PC-3 (cell line): ENCODE results near the gene STYK1. TPM values are rescaled to one million over a fixed set of nuclear protein-coding genes. Genes with fewer than 3 reads are reported as not detected.

Experiments
- ATAC-seq: fragments of 200-7000 bp; cut with Tn5 transposase; 2 replicates; pipeline ENCODE4 v1.9.1; 2020; ENCODE audit warnings: mild to moderate bottlenecking, moderate library complexity
- BruUV-seq: library from RNA; stranded (reverse); fragments of 400-500 nt; replicated peaks from 2 replicates; lab custom pipeline; 2021; lab: Mats Ljungman, UMichigan
- CTCF ChIA-PET: fragments of 300-600 bp; sonication (Branson Sonifier 250); formaldehyde crosslinking; loops from one replicate; lab custom pipeline; 2022; ENCODE audit warnings: antibody characterized with exemption; lab: Charles Lee
- POLR2A ChIA-PET: fragments of 300-600 bp; sonication (Branson Sonifier 250); formaldehyde crosslinking; loops from one replicate; lab custom pipeline; 2022; ENCODE audit warnings: antibody characterized with exemption; ENCODE audit not compliant: unreplicated experiment; lab: Charles Lee
- DNase-seq: peaks from one replicate; pipeline ENCODE4 v3.0.0-alpha.2; 2015
- H2AFZ ChIP-seq: fragments of 300-600 bp; sonication (generic); 2 replicates; pipeline ENCODE4 v1.6.0; 2016; ENCODE audit warnings: antibody characterized with exemption, low read length
- H3F3A ChIP-seq: fragments of 300-600 bp; sonication (generic); one replicate; pipeline ENCODE4 v1.6.0; 2017; ENCODE audit warnings: antibody characterized with exemption, low read length, control low read depth, mild to moderate bottlenecking; ENCODE audit not compliant: unreplicated experiment
- H3K27ac ChIP-seq: fragments of 300-600 bp; sonication (generic); 2 replicates; pipeline ENCODE4 v1.5.1; 2016; ENCODE audit warnings: mild to moderate bottlenecking, low read length
- H3K27me3 ChIP-seq: fragments of 300-600 bp; sonication (generic); 2 replicates; pipeline ENCODE4 v1.6.1; 2016; ENCODE audit warnings: low read length, mixed read lengths
- H3K36me3 ChIP-seq: fragments of 300-600 bp; sonication (generic); 2 replicates; pipeline ENCODE4 v1.6.1; 2016; ENCODE audit warnings: low read depth, mixed run types, low read length, mixed read lengths
- H3K4me1 ChIP-seq: fragments of 300-600 bp; sonication (generic); 2 replicates; pipeline ENCODE4 v1.5.1; 2016; ENCODE audit warnings: low read length; ENCODE audit not compliant: insufficient read depth
- H3K4me2 ChIP-seq: fragments of 300-600 bp; sonication (generic); 2 replicates; pipeline ENCODE4 v1.6.0; 2016; ENCODE audit warnings: low read length
- H3K4me3 ChIP-seq: fragments of 300-600 bp; sonication (generic); 2 replicates; pipeline ENCODE4 v1.5.1; 2016; ENCODE audit warnings: mild to moderate bottlenecking, low read length, mixed read lengths
- H3K79me2 ChIP-seq: fragments of 300-600 bp; sonication (generic); 2 replicates; pipeline ENCODE4 v1.6.1; 2017; ENCODE audit warnings: low read length, mixed read lengths
- H3K9ac ChIP-seq: fragments of 300-600 bp; sonication (generic); 2 replicates; pipeline ENCODE4 v1.6.0; 2016; ENCODE audit warnings: mild to moderate bottlenecking, low read length
- H3K9me2 ChIP-seq: fragments of 300-600 bp; sonication (generic); replicated peaks from 2 replicates; pipeline ENCODE4 v1.6.1; 2016; ENCODE audit warnings: mixed run types, low read length, mixed read lengths
- H3K9me3 ChIP-seq: fragments of 300-600 bp; sonication (generic); 2 replicates; pipeline ENCODE4 v1.6.1; 2016; ENCODE audit warnings: low read length, mixed read lengths
- H4K20me1 ChIP-seq: fragments of 300-600 bp; sonication (generic); 2 replicates; pipeline ENCODE4 v1.6.1; 2016; ENCODE audit warnings: low read length, mixed read lengths
- EZH2 ChIP-seq: fragments of 300-600 bp; sonication (generic); IDR thresholded peaks from one replicate; pipeline ENCODE4 v1.6.1; 2017; ENCODE audit warnings: antibody characterized with exemption, mild to moderate bottlenecking, low read length; ENCODE audit not compliant: unreplicated experiment
- EZH2phosphoT487 ChIP-seq: fragments of 300-600 bp; sonication (generic); IDR thresholded peaks from 2 replicates; pipeline ENCODE4 v1.6.1; 2018; ENCODE audit warnings: mild to moderate bottlenecking, antibody characterized with exemption, low read length, borderline replicate concordance
- intact Hi-C: fragments of 100-400 bp; cut with micrococcal nuclease; formaldehyde crosslinking; loops from 2 replicates; pipeline ENCODE4 v1.9.0; 2023
- total RNA-seq: library from RNA; depleted of rRNA; stranded (reverse); fragments of >200 nt; gene quantifications from 2 replicates; pipeline ENCODE4 v1.2.3, GENCODE V29; 2014
- TF ChIP-seq, protein P1 (sequence below): fragments of 300-600 bp; sonication (generic); conservative IDR thresholded peaks from 2 replicates; pipeline ENCODE4 v1.5.1; 2017; ENCODE audit warnings: antibody characterized with exemption, low read depth, mild to moderate bottlenecking, low read length

STYK1 gene
- total RNA-seq, 1 experiment from 2014 or later: 4.3 TPM

DNA sequence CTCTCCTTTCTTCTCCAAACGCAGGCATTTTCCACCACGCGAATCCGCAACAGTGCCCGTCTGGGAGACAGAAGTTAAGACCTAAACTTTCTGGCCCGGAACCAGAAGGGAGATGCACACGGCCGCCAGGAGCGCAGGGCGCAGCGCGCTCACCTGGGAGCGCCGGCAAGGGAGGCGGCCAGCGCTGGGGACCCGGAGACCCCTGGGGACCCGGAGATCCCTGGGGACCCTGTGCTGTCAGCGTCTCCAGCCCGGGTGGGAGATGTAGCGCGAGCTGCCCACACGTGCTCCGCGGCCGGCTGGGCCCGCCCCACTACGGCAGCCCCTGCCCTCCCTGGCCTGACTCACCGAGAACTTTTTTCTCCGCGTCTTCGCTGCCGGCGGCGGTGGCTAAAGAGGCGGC is 48.7 kb upstream of the STYK1 start:
- POLR2A ChIA-PET: interaction anchor here (0.6 to 0.7 kb wide), 2 partner anchors 16 to 22 kb away, joined by 4 to 6 read pairs; no protein-coding TSS in a partner anchor

DNA sequence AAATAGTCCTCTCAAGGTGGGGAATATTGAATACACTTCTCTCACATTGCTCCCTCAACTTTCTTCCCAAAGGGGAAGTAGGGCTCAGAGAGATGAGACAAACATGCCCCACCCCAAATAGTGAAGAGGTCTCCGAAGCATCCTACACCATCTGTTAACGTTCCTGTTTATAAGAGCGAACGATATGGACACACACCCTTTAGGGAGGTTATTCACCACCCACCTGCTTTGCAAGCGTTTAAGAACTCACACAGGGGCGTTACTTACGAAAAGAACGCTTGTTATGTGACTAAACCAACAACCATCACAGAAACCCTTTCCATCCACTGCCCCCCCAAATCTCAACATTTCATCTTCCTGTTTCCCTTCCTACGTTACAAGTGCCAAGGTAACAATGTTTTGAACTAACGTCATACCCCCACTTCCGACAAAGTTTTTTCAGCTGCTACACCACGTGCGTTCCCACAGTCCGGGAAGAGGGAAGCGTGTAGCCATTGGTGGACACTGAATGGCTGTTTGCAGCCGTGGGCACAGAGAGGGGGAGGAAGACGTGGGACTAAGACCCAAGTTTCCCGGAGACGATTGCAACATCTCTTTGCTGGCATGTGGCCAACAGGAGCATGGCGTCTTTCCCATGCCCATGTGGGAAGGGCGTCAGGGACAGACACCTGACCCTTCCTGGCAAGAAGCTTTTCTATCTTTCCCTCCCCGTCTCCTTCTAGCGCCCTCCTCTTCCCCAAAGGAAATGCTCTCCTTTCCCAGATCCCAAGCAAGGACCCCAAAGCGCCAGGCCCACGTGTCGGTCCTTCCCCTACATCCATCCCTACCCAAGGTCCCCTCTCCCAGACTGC is 48.0 kb upstream of the STYK1 start:
- Histone ChIP-seq H3K27me3 (no peaks in the 10 kb centered on the region), H3K9me3 (no peaks in the 10 kb centered on the region), H3K4me2 (peak overlapping the region; percentile 90), H3K27ac (peak overlapping the region; percentile 98), H3K36me3 (no peaks in the 10 kb centered on the region), H3K79me2 (peaks cover 77% of the 10 kb centered on the region), H2AFZ (peak overlapping the region; percentile 65), H3K9me2 (no peaks in the 10 kb centered on the region), H3F3A (no peaks in the 10 kb centered on the region), H4K20me1 (peaks cover 50% of the 10 kb centered on the region), H3K9ac (peak overlapping the region; percentile 100), H3K4me1 (peaks cover 55% of the 10 kb centered on the region), H3K4me3 (peak overlapping the region; percentile 98)
- intact Hi-C loops: no loop called here
- peak; percentile 49 for ATAC-seq
- TF ChIP-seq, protein P1, sequence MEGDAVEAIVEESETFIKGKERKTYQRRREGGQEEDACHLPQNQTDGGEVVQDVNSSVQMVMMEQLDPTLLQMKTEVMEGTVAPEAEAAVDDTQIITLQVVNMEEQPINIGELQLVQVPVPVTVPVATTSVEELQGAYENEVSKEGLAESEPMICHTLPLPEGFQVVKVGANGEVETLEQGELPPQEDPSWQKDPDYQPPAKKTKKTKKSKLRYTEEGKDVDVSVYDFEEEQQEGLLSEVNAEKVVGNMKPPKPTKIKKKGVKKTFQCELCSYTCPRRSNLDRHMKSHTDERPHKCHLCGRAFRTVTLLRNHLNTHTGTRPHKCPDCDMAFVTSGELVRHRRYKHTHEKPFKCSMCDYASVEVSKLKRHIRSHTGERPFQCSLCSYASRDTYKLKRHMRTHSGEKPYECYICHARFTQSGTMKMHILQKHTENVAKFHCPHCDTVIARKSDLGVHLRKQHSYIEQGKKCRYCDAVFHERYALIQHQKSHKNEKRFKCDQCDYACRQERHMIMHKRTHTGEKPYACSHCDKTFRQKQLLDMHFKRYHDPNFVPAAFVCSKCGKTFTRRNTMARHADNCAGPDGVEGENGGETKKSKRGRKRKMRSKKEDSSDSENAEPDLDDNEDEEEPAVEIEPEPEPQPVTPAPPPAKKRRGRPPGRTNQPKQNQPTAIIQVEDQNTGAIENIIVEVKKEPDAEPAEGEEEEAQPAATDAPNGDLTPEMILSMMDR: no peak
- TF ChIP-seq EZH2phosphoT487 (no peak), EZH2 (no peak)
- TSS peak; percentile 74 for BruUV-seq
- peak; percentile 84 for DNase-seq
- ChIA-PET CTCF (no interaction called here), POLR2A (interaction anchor here (0.6 to 0.7 kb wide), 2 partner anchors 17 to 22 kb away, joined by 4 to 6 read pairs; no protein-coding TSS in a partner anchor)

More for the DNA sequence above, 48.7 kb upstream of the STYK1 start:
- Histone ChIP-seq H3K4me3 (peak overlapping the region; percentile 98), H3K36me3 (no peaks in the 10 kb centered on the region), H3K4me2 (peak overlapping the region; percentile 90), H3K9me2 (no peaks in the 10 kb centered on the region), H3K27me3 (no peaks in the 10 kb centered on the region), H3F3A (no peaks in the 10 kb centered on the region), H3K27ac (peak overlapping the region; percentile 98), H3K9me3 (no peaks in the 10 kb centered on the region), H3K79me2 (peaks cover 71% of the 10 kb centered on the region), H4K20me1 (peaks cover 43% of the 10 kb centered on the region), H3K9ac (peak overlapping the region; percentile 100), H3K4me1 (peaks cover 55% of the 10 kb centered on the region), H2AFZ (peak overlapping the region; percentile 65)
- intact Hi-C loops: no loop called here
- BruUV-seq: no TSS peak
- TF ChIP-seq EZH2phosphoT487: no peak
- TF ChIP-seq EZH2: no peak
- TF ChIP-seq, protein P1: no peak
- ATAC-seq (peak; percentile 46), DNase-seq (peak; percentile 48)
- CTCF ChIA-PET: no interaction called here
